Calu3 (cell line): Measurements from ENCODE around the gene ZMYND19. TPM values are rescaled to one million over a fixed set of nuclear protein-coding genes. Genes with fewer than 3 reads are reported as not detected.
A peak's percentile ranks its signal among the peaks of the same experiment; 100 is the strongest.

ENCODE experiments used
- BruUV-seq: library from RNA; stranded (reverse); fragments of 400-500 nt; replicated peaks from 2 replicates; lab custom pipeline; 2021; lab: Mats Ljungman, UMichigan
- CTCF ChIA-PET: fragments of 300-600 bp; sonication (Branson Sonifier 250); formaldehyde crosslinking; loops from one replicate; lab custom pipeline; 2022; ENCODE audit warnings: antibody characterized with exemption; lab: Charles Lee
- DNase-seq: peaks from one replicate; pipeline ENCODE4 v3.0.0; 2022
- H3K27ac Mint-ChIP-seq: one replicate; pipeline ENCODE4 v1.8.0; 2022; ENCODE audit warnings: mixed read lengths; ENCODE audit not compliant: unreplicated experiment
- H3K27me3 Mint-ChIP-seq: one replicate; pipeline ENCODE4 v1.8.0; 2022; ENCODE audit warnings: mixed read lengths; ENCODE audit not compliant: unreplicated experiment
- H3K36me3 Mint-ChIP-seq: one replicate; pipeline ENCODE4 v1.8.0; 2022; ENCODE audit warnings: mild to moderate bottlenecking, moderate library complexity, mixed read lengths; ENCODE audit not compliant: insufficient read depth, unreplicated experiment
- H3K4me1 Mint-ChIP-seq: one replicate; pipeline ENCODE4 v1.8.0; 2022; ENCODE audit warnings: mild to moderate bottlenecking, low read depth, mixed read lengths; ENCODE audit not compliant: unreplicated experiment
- H3K4me3 Mint-ChIP-seq: one replicate; pipeline ENCODE4 v1.8.0; 2022; ENCODE audit warnings: mild to moderate bottlenecking, low read depth, moderate library complexity, mixed read lengths; ENCODE audit not compliant: unreplicated experiment
- H3K9me3 Mint-ChIP-seq: one replicate; pipeline ENCODE4 v1.8.0; 2022; ENCODE audit warnings: low read depth, mixed read lengths; ENCODE audit not compliant: unreplicated experiment
- CTCF ChIP-seq: fragments of 200-600 bp; IDR thresholded peaks from one replicate; pipeline ENCODE4 v1.8.0; 2022; ENCODE audit warnings: antibody characterized with exemption; ENCODE audit not compliant: unreplicated experiment
- intact Hi-C: fragments of 100-400 bp; cut with micrococcal nuclease; formaldehyde crosslinking; loops from one replicate; pipeline ENCODE4 v1.10.0; 2022; ENCODE audit not compliant: unreplicated experiment
- total RNA-seq: library from RNA; stranded (reverse); gene quantifications from 2 replicates; pipeline ENCODE4 v1.2.3, GENCODE V29; 2022

ZMYND19 gene
- total RNA-seq, 1 experiment from 2014 or later, result 30.0 TPM

GRCh38 chr9:137619240-137620047 is 29.1 kb upstream of the ZMYND19 start:
- Mint-ChIP-seq H3K4me3 (peak overlapping the region; percentile 83), H3K36me3 (peaks cover 48% of the 10 kb centered on the region), H3K27me3 (no peaks in the 10 kb centered on the region), H3K9me3 (no peaks in the 10 kb centered on the region), H3K4me1 (peaks cover 18% of the 10 kb centered on the region), H3K27ac (peak overlapping the region; percentile 85)
- BruUV-seq, result no TSS peak
- intact Hi-C loops, result no loop called here
- no peak for DNase-seq
- CTCF ChIA-PET, result interaction anchor here (0.6 kb wide), 3 partner anchors 19 to 300 kb away, joined by 3 to 5 read pairs (median 3); no protein-coding TSS in a partner anchor
- TF ChIP-seq CTCF, result no peak

- BruUV-seq, result no TSS peak
- CTCF ChIA-PET, result interaction anchor here (0.6 kb wide), 2 partner anchors 18 to 60 kb away, joined by 3 to 5 read pairs; no protein-coding TSS in a partner anchor
- no peak for TF ChIP-seq CTCF
- H3K27me3 Mint-ChIP-seq, result no peaks in the 10 kb centered on the region
- intact Hi-C loops, result no loop called here
- peaks cover 52% of the 10 kb centered on the region for H3K36me3 Mint-ChIP-seq
- peak; percentile 87 for DNase-seq
- H3K9me3 Mint-ChIP-seq, result no peaks in the 10 kb centered on the region
- peaks cover 19% of the 10 kb centered on the region for H3K4me1 Mint-ChIP-seq
- H3K27ac Mint-ChIP-seq, result peak within 1 kb of the TSS; percentile 85
- peak within 1 kb of the TSS; percentile 83 for H3K4me3 Mint-ChIP-seq
Observed at GRCh38 chr9:137618105-137619067, 28.1 kb upstream of the ZMYND19 start, which contains the start of gene EHMT1. Gene EHMT1 (plus strand): TSS chr9:137619005. CDS start chr9:137619029, 24 bp downstream.

GRCh38 chr9:137615387-137615871 is 25.1 kb upstream of the ZMYND19 start:
- Mint-ChIP-seq H3K36me3 (peaks cover 76% of the 10 kb centered on the region), H3K4me1 (peaks cover 44% of the 10 kb centered on the region), H3K9me3 (no peaks in the 10 kb centered on the region), H3K27ac (no peak overlapping the region), H3K27me3 (no peaks in the 10 kb centered on the region), H3K4me3 (no peak overlapping the region)
- intact Hi-C loops, result no loop called here
- no peak for TF ChIP-seq CTCF
- CTCF ChIA-PET, result no interaction called here
- BruUV-seq, result no TSS peak
- DNase-seq, result no peak
